Measurements from ENCODE around the gene CELA2A. TPM values are rescaled to one million over a fixed set of nuclear protein-coding genes. Genes with fewer than 3 reads are reported as not detected.

The CELA2A gene
- polyA plus RNA-seq, 3 donors = not detected

DNA sequence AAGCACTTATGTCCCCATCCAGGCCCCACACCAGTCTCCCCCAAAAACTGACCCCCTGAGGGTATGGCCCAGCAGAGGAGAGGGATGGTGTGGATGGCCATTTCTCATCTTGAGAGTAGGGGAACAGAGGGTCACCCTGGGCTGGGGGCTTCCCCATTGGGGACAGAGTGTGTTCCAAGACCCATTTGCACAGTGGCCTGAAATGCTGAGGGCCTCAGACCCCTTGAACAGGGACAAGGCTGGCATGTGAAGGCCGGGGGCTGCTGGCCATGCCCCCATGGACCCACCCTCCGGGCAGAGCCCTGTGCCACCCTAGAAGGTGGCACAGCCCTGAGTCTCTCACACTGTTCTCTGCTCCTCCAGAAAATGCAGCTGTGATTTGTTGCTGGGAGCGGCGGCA is 10.3 kb upstream of the CELA2A start:
- H3K9ac ChIP-seq (ENCODE audit: insufficient read depth, low read length, poor library complexity, severe bottlenecking) = no peak overlapping the region
- H3K27ac Mint-ChIP-seq = no peak overlapping the region
- no peaks in the 10 kb centered on the region for H3K79me2 ChIP-seq (ENCODE audit: insufficient read depth, low read length)
- no peak overlapping the region for H3K27ac ChIP-seq (ENCODE audit: low read depth in 1 of 2, low read length in 2 of 2)
- H3K27me3 Mint-ChIP-seq (ENCODE audit: low read depth in 3 of 3) = peaks cover 2 to 22% (median 16%) of the 10 kb centered on the region in 3 donors
- intact Hi-C loops (cut with micrococcal nuclease) = no loop called here
- no peaks in the 10 kb centered on the region for H3K4me1 ChIP-seq (ENCODE audit: control insufficient read depth in 1 of 2, insufficient read depth in 2 of 2, low read length in 2 of 2)
- H3K4me3 ChIP-seq (replicated peaks in 1 of 3; ENCODE audit: low read depth in 2 of 3, low read length in 3 of 3) = no peak overlapping the region
- no peaks in the 10 kb centered on the region for H3K36me3 ChIP-seq (replicated peaks in 1 of 2; ENCODE audit: control insufficient read depth in 1 of 2, insufficient read depth in 2 of 2, low read length in 2 of 2)
- 68% methylated on average over 4 of the region's 4 CpGs for WGBS (ENCODE audit: insufficient coverage)
- H3K4me2 ChIP-seq (replicated peaks; ENCODE audit: extremely low read depth, low read length, poor library complexity, severe bottlenecking) = no peak overlapping the region
- no peaks in the 10 kb centered on the region for H4K20me1 ChIP-seq (ENCODE audit: insufficient read depth, low read length)
- no peaks in the 10 kb centered on the region for H3K36me3 Mint-ChIP-seq
- TF ChIP-seq, protein P1, sequence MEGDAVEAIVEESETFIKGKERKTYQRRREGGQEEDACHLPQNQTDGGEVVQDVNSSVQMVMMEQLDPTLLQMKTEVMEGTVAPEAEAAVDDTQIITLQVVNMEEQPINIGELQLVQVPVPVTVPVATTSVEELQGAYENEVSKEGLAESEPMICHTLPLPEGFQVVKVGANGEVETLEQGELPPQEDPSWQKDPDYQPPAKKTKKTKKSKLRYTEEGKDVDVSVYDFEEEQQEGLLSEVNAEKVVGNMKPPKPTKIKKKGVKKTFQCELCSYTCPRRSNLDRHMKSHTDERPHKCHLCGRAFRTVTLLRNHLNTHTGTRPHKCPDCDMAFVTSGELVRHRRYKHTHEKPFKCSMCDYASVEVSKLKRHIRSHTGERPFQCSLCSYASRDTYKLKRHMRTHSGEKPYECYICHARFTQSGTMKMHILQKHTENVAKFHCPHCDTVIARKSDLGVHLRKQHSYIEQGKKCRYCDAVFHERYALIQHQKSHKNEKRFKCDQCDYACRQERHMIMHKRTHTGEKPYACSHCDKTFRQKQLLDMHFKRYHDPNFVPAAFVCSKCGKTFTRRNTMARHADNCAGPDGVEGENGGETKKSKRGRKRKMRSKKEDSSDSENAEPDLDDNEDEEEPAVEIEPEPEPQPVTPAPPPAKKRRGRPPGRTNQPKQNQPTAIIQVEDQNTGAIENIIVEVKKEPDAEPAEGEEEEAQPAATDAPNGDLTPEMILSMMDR (IDR thresholded peaks at IDR 0.05) = no peak
- no peak for DNase-seq
- H3K4me1 Mint-ChIP-seq = no peaks in the 10 kb centered on the region
- H3K9me3 ChIP-seq (replicated peaks in 1 of 2; ENCODE audit: control insufficient read depth in 1 of 2, insufficient read depth in 1 of 2, low read length in 2 of 2) = no peaks in the 10 kb centered on the region
- no peak overlapping the region for H2AFZ ChIP-seq (ENCODE audit: insufficient read depth, low read depth, low read length, poor library complexity, severe bottlenecking)
- peaks cover 0 to 2% (median 0%) of the 10 kb centered on the region in 7 donors for H3K9me3 Mint-ChIP-seq
- H3K4me3 Mint-ChIP-seq = no peak overlapping the region
- H3K27me3 ChIP-seq (ENCODE audit: control insufficient read depth in 2 of 2, insufficient read depth in 2 of 2, low read length in 2 of 2) = peaks cover 0 to 13% of the 10 kb centered on the region in 2 donors

DNA sequence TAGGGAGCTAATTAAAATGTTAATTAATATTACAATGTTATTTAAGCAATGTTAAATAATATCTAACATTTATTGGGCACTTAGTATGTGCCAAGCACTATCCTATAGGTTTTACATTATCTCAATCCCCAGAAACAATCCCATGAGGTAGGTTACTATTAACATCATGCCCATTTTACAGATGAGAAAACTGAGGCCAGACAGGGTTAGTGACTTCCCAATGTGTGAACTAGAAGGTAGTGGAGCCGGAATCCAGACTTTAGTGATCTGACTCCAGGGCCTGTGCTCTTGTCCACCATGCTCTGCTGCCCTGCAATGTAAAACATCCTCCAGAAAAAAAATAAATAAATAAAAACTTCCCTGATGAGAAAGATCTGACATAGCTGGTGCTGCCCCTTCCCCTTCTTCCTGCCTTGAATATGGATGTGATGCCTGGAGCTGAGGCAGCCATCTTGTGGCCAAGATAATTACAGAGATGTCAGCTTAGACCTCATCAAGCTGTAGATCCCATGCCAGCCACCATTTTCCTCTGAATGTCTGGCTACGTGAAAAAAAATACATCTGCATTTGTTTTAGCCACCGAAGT is 7.6 kb upstream of the CELA2A start:
- H3K4me2 ChIP-seq (replicated peaks; ENCODE audit: extremely low read depth, low read length, poor library complexity, severe bottlenecking) = no peak overlapping the region
- H3K4me1 Mint-ChIP-seq = no peaks in the 10 kb centered on the region
- no peaks in the 10 kb centered on the region for H4K20me1 ChIP-seq (ENCODE audit: insufficient read depth, low read length)
- WGBS (ENCODE audit: insufficient coverage) = 93% methylated on average over 2 of the region's 3 CpGs
- H3K27me3 Mint-ChIP-seq (ENCODE audit: low read depth in 3 of 3) = peaks cover 2 to 19% (median 10%) of the 10 kb centered on the region in 3 donors
- TF ChIP-seq, protein P1 (IDR thresholded peaks at IDR 0.05) = no peak
- H3K27ac ChIP-seq (ENCODE audit: low read depth in 1 of 2, low read length in 2 of 2) = no peak overlapping the region
- no peaks in the 10 kb centered on the region for H3K36me3 Mint-ChIP-seq
- no peak overlapping the region for H3K27ac Mint-ChIP-seq
- no peaks in the 10 kb centered on the region for H3K36me3 ChIP-seq (replicated peaks in 1 of 2; ENCODE audit: control insufficient read depth in 1 of 2, insufficient read depth in 2 of 2, low read length in 2 of 2)
- no peak for DNase-seq
- no peak overlapping the region for H3K4me3 ChIP-seq (replicated peaks in 1 of 3; ENCODE audit: low read depth in 2 of 3, low read length in 3 of 3)
- H2AFZ ChIP-seq (ENCODE audit: insufficient read depth, low read depth, low read length, poor library complexity, severe bottlenecking) = no peak overlapping the region
- H3K27me3 ChIP-seq (ENCODE audit: control insufficient read depth in 2 of 2, insufficient read depth in 2 of 2, low read length in 2 of 2) = peaks cover 0 to 13% of the 10 kb centered on the region in 2 donors
- H3K9me3 ChIP-seq (replicated peaks in 1 of 2; ENCODE audit: control insufficient read depth in 1 of 2, insufficient read depth in 1 of 2, low read length in 2 of 2) = no peaks in the 10 kb centered on the region
- intact Hi-C loops (cut with micrococcal nuclease) = no loop called here
- H3K9ac ChIP-seq (ENCODE audit: insufficient read depth, low read length, poor library complexity, severe bottlenecking) = no peak overlapping the region
- H3K79me2 ChIP-seq (ENCODE audit: insufficient read depth, low read length) = no peaks in the 10 kb centered on the region
- H3K9me3 Mint-ChIP-seq = peaks cover 0 to 2% (median 0%) of the 10 kb centered on the region in 7 donors
- H3K4me1 ChIP-seq (ENCODE audit: control insufficient read depth in 1 of 2, insufficient read depth in 2 of 2, low read length in 2 of 2) = no peaks in the 10 kb centered on the region
- no peak overlapping the region for H3K4me3 Mint-ChIP-seq
